Vagina (tissue), 2 donors: ENCODE measurements around the gene CSN1S1.

Experiments
- POLR2A ChIP-seq, 2 donors: fragments of 450-650 bp; IDR thresholded peaks; one replicate each; pipeline ENCODE4 v1.6.1; 2017; ENCODE audit warnings: antibody characterized with exemption in 2 of 2, mild to moderate bottlenecking in 2 of 2, moderate library complexity in 2 of 2
- TF ChIP-seq, protein P1 (sequence below), 3 experiments: fragments of 450-650 bp in 2 of 3; fragments of 200-600 bp in 1 of 3; sonication (generic) in 1 of 3; IDR thresholded peaks; one replicate each; pipeline ENCODE4 v1.5.1; 2017 to 2019; ENCODE audit warnings: antibody characterized with exemption in 3 of 3, mild to moderate bottlenecking in 2 of 3, moderate library complexity in 2 of 3

DNA sequence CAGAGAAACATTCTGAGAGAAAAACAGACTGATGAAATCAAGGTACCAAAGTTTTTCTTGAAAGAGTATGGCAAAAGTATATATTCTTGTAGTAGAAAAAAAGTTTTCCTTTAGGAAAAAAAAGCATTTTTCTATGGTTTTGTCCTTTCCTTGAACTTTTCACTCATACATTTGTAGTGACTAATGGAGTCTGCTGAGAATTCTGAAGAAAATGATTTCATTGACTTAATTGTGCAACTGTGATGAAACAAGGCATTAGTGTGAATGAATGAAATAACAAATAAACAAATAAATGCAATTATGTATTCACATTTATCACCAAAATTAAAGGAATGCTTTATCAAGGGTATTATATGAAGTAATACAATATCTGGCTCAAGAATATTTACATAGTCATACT, 5.7 kb downstream of the CSN1S1 start:
- TF ChIP-seq, protein P1, sequence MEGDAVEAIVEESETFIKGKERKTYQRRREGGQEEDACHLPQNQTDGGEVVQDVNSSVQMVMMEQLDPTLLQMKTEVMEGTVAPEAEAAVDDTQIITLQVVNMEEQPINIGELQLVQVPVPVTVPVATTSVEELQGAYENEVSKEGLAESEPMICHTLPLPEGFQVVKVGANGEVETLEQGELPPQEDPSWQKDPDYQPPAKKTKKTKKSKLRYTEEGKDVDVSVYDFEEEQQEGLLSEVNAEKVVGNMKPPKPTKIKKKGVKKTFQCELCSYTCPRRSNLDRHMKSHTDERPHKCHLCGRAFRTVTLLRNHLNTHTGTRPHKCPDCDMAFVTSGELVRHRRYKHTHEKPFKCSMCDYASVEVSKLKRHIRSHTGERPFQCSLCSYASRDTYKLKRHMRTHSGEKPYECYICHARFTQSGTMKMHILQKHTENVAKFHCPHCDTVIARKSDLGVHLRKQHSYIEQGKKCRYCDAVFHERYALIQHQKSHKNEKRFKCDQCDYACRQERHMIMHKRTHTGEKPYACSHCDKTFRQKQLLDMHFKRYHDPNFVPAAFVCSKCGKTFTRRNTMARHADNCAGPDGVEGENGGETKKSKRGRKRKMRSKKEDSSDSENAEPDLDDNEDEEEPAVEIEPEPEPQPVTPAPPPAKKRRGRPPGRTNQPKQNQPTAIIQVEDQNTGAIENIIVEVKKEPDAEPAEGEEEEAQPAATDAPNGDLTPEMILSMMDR (IDR thresholded peaks at IDR 0.05), result no peak
- TF ChIP-seq POLR2A (IDR thresholded peaks at IDR 0.05), result no peak
